Muscle of arm (tissue), 14 donors: ENCODE data around the gene BTBD19. TPM values are rescaled to one million over a fixed set of nuclear protein-coding genes. Genes with fewer than 3 reads are reported as not detected.
A peak's percentile ranks its signal among the peaks of the same experiment; 100 is the strongest.
"Not testable (repeated sequence)": the region's sequence is repeated elsewhere in the genome, so short reads cannot be mapped to it uniquely, and the experiment has no call there.

ENCODE experiments used
- DNase-seq: peaks from one replicate; pipeline ENCODE4 v3.0.0-alpha.2; 2013
- long read RNA-seq, 11 donors: transcript quantifications; one replicate each; lab custom pipeline, GENCODE V29; 2026
- polyA plus RNA-seq, 12 donors: library from polyadenylated mRNA; unstranded; fragments of 120-200 nt; gene quantifications; one replicate each; pipeline ENCODE4 v1.2.1, GENCODE V29; 2013; ENCODE audit not compliant: insufficient read length in 12 of 12

BTBD19 gene
- 10 to 100 TPM in 4 of 12 donors, 1 to 10 TPM in 7, not detected in 1; 4.2 to 12.8 (median 6.9) TPM for polyA plus RNA-seq
- long read RNA-seq, donor 1, result 0 reads
- long read RNA-seq, donor 2, result 0 reads
- long read RNA-seq, donor 3, result 0 reads
- long read RNA-seq, donor 4, result 0 reads
- long read RNA-seq, donor 5, partial matches to known transcripts, result 0 of 2 reads
- long read RNA-seq, donor 5, other reads (novel, unspliced or antisense), result 0 of 2 reads
- long read RNA-seq, donor 6, result 0 reads
- long read RNA-seq, donor 7, result 0 reads
- long read RNA-seq, donor 8, result 0 reads
- long read RNA-seq, donor 9, result 0 reads
- long read RNA-seq, donor 10, result 0 reads
- long read RNA-seq, donor 11, partial matches to known transcripts, result 0 of 1 reads
- long read RNA-seq, donor 11, other reads (novel, unspliced or antisense), result 0 of 1 reads

- peak; percentile 92 for DNase-seq
These were observed at the start of gene BTBD19 for GRCh38 chr1:44808063-44808937. Gene BTBD19, plus strand, starts transcription at chr1:44808523. Its CDS starts 298 bp downstream, at chr1:44808821.

GRCh38 chr1:44759077-44759476 lies 49.2 kb upstream of the BTBD19 start:
- no peak for DNase-seq

GRCh38 chr1:44760876-44761275 lies 47.4 kb upstream of the BTBD19 start:
- no peak for DNase-seq

- not testable (repeated sequence) for DNase-seq
These were observed 41.9 kb upstream of the BTBD19 start for GRCh38 chr1:44766421-44766820.

- DNase-seq, result peak; percentile 97
These were observed 33.0 kb upstream of the BTBD19 start, which contains the start of gene RPS8 for GRCh38 chr1:44775078-44775929. Gene RPS8, plus strand, starts transcription at chr1:44775540. Its CDS starts 57 bp downstream, at chr1:44775597.

GRCh38 chr1:44775930-44776729 lies 32.2 kb upstream of the BTBD19 start:
- DNase-seq, result no peak

GRCh38 chr1:44776730-44777068 lies 31.6 kb upstream of the BTBD19 start:
- no peak for DNase-seq

- no peak for DNase-seq
These were observed 30.8 kb upstream of the BTBD19 start for GRCh38 chr1:44777547-44777946.

- DNase-seq, result no peak
These were observed 30.2 kb upstream of the BTBD19 start for GRCh38 chr1:44777969-44778635.

- no peak for DNase-seq
These were observed 29.4 kb upstream of the BTBD19 start for GRCh38 chr1:44778705-44779576.

GRCh38 chr1:44780583-44781121 lies 27.7 kb upstream of the BTBD19 start:
- no peak for DNase-seq

GRCh38 chr1:44783697-44784093 lies 24.6 kb upstream of the BTBD19 start:
- no peak for DNase-seq

- DNase-seq, result no peak
These were observed 24.0 kb upstream of the BTBD19 start for GRCh38 chr1:44784094-44785028.

GRCh38 chr1:44785029-44785380 lies 23.3 kb upstream of the BTBD19 start:
- DNase-seq, result no peak

- no peak for DNase-seq
These were observed 22.7 kb upstream of the BTBD19 start for GRCh38 chr1:44785501-44786137.

- DNase-seq, result no peak
These were observed 22.0 kb upstream of the BTBD19 start for GRCh38 chr1:44786138-44786840.
